K562 treated with DMSO at 1 percent for 48 hours (cell line): Measurements from ENCODE around the gene PMP22. TPM values are rescaled to one million over a fixed set of nuclear protein-coding genes. Genes with fewer than 3 reads are reported as not detected.

Source experiments
- total RNA-seq: library from RNA; unstranded; fragments of 300-600 nt; gene quantifications from 2 replicates; pipeline ENCODE4 v1.2.3, GENCODE V29; 2022; ENCODE audit warnings: low replicate concordance; ENCODE audit errors: extremely low read depth

The PMP22 gene
- total RNA-seq = not detected in 2 replicates

GRCh38 chr17:15265131-15265530 lies at the start of gene PMP22:
Gene PMP22, minus strand, starts transcription at chr17:15265326. Its CDS starts 4,599 bp downstream, at chr17:15260727.

Other genes starting within 250 kb of the PMP22 start
- gene TEKT3, start 76.3 kb upstream of the PMP22 start, total RNA-seq = not detected in 2 replicates
- not detected in 2 replicates for gene CDRT4, start 202.3 kb upstream of the PMP22 start, total RNA-seq